Breast epithelium (tissue), 4 donors: ENCODE data around the gene TTYH3. TPM values are rescaled to one million over a fixed set of nuclear protein-coding genes. Genes with fewer than 3 reads are reported as not detected.

Source experiments
- DNase-seq, 2 donors: peaks; one replicate each; pipeline ENCODE4 v3.0.0-alpha.2; 2019; ENCODE audit warnings: low spot score in 2 of 2
- H3K27ac ChIP-seq, 2 donors: fragments of 200-600 bp; sonication (generic) in 1 of 2; one replicate each; pipeline ENCODE4 v1.5.1; 2016 to 2019; ENCODE audit warnings: mild to moderate bottlenecking in 1 of 2
- H3K27me3 ChIP-seq, 2 donors: fragments of 200-600 bp; sonication (generic) in 1 of 2; one replicate each; pipeline versions ENCODE4 v1.5.1 to v1.6.0; 2017 to 2019; ENCODE audit warnings: control low read depth in 1 of 2, mild to moderate bottlenecking in 1 of 2
- H3K36me3 ChIP-seq: fragments of 200-600 bp; one replicate; pipeline ENCODE4 v1.5.1; 2019
- H3K4me1 ChIP-seq, 2 donors: fragments of 200-600 bp; sonication (generic); one replicate each; pipeline ENCODE4 v1.5.1; 2016 to 2019; ENCODE audit warnings: control low read depth in 1 of 2
- H3K4me3 ChIP-seq, 3 donors: fragments of 200-600 bp; sonication (generic); 1 replicate in 2 of 3; 2 replicates in 1 of 3; pipeline ENCODE4 v1.5.1; 2016 to 2019; ENCODE audit warnings: mild to moderate bottlenecking in 3 of 3, moderate library complexity in 2 of 3
- H3K9me3 ChIP-seq, 2 donors: fragments of 200-600 bp; sonication (generic) in 1 of 2; one replicate each; pipeline ENCODE4 v1.5.1; 2016 to 2019; ENCODE audit warnings: control low read depth in 1 of 2
- CTCF ChIP-seq, 3 donors: fragments of 450-650 bp; IDR thresholded peaks; one replicate each; pipeline ENCODE4 v1.5.1; 2016 to 2017; ENCODE audit warnings: antibody characterized with exemption in 3 of 3, mild to moderate bottlenecking in 3 of 3, moderate library complexity in 3 of 3
- POLR2A ChIP-seq: fragments of 450-650 bp; IDR thresholded peaks from one replicate; pipeline ENCODE4 v1.6.1; 2016; ENCODE audit warnings: antibody characterized with exemption, mild to moderate bottlenecking, moderate library complexity
- POLR2AphosphoS5 ChIP-seq, 3 donors: sonication (generic); formaldehyde crosslinking; IDR thresholded peaks; one replicate each; pipeline ENCODE4 v1.6.1; 2017; ENCODE audit warnings: antibody characterized with exemption in 3 of 3
- intact Hi-C: fragments of 100-400 bp; cut with DNase I; formaldehyde crosslinking; loops from one replicate; pipeline ENCODE4 v1.15.1; 2023; ENCODE audit warnings: low total_unique reads
- total RNA-seq, 3 donors: library from RNA; depleted of rRNA; stranded (reverse); fragments of >200 nt; gene quantifications; one replicate each; pipeline ENCODE4 v1.1.0, GENCODE V29; 2016

The TTYH3 gene
- total RNA-seq, 3 donors from 2014 or later, result 11.6 to 17.9 (median 17.4) TPM

DNA sequence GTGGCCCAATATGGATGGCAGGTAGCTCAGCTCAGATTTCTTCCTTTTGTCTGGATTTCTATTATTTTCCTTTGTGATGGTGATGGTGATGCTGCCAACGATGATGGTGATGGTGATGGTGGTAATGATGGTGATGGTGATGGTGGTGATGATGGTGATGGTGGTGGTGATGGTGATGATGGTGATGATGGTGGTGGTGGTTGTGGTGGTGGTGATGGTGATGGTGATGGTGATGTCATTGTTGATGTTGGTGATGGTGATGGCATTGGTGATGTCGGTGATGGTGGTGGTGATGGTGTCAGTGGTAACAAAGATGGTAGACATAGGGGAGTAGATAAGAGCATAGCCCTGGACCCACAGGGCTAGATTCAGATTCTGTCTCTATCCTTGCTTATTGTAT, 25.4 kb downstream of the TTYH3 start:
- Histone ChIP-seq H3K36me3 (no peaks in the 10 kb centered on the region), H3K27ac (no peak overlapping the region), H3K9me3 (no peaks in the 10 kb centered on the region), H3K27me3 (no peaks in the 10 kb centered on the region), H3K4me3 (no peak overlapping the region), H3K4me1 (no peaks in the 10 kb centered on the region)
- TF ChIP-seq POLR2A, result no peak
- TF ChIP-seq POLR2AphosphoS5 (IDR thresholded peaks at IDR 0.05), result no peak
- TF ChIP-seq CTCF (IDR thresholded peaks at IDR 0.05), result no peak
- no peak for DNase-seq
- intact Hi-C loops, result no loop called here

GRCh38 chr7:2657920-2658671, 26.3 kb downstream of the TTYH3 start:
- Histone ChIP-seq H3K27ac (no peak overlapping the region), H3K27me3 (no peaks in the 10 kb centered on the region), H3K4me3 (no peak overlapping the region), H3K36me3 (no peaks in the 10 kb centered on the region), H3K9me3 (no peaks in the 10 kb centered on the region), H3K4me1 (no peaks in the 10 kb centered on the region)
- no peak for DNase-seq
- intact Hi-C loops, result no loop called here
- TF ChIP-seq POLR2A, result no peak
- TF ChIP-seq POLR2AphosphoS5 (IDR thresholded peaks at IDR 0.05), result no peak
- TF ChIP-seq CTCF (IDR thresholded peaks at IDR 0.05), result no peak

- H3K4me3 ChIP-seq, result no peak overlapping the region
- intact Hi-C loops, result no loop called here
- no peak overlapping the region for H3K27ac ChIP-seq
- no peaks in the 10 kb centered on the region for H3K4me1 ChIP-seq
- no peaks in the 10 kb centered on the region for H3K36me3 ChIP-seq
- H3K9me3 ChIP-seq, result no peaks in the 10 kb centered on the region
- H3K27me3 ChIP-seq, result no peaks in the 10 kb centered on the region
- DNase-seq, result no peak
- TF ChIP-seq POLR2A, result no peak
- TF ChIP-seq CTCF (IDR thresholded peaks at IDR 0.05), result no peak
Measured at GRCh38 chr7:2658941-2659340, 27.2 kb downstream of the TTYH3 start.

- no peaks in the 10 kb centered on the region for H3K27me3 ChIP-seq
- H3K9me3 ChIP-seq, result no peaks in the 10 kb centered on the region
- DNase-seq, result no peak
- intact Hi-C loops, result no loop called here
- H3K4me3 ChIP-seq, result no peak overlapping the region
- TF ChIP-seq POLR2AphosphoS5 (IDR thresholded peaks at IDR 0.05) (no peak), CTCF (IDR thresholded peaks at IDR 0.05) (no peak)
- no peak overlapping the region for H3K27ac ChIP-seq
- H3K4me1 ChIP-seq, result no peaks in the 10 kb centered on the region
- H3K36me3 ChIP-seq, result no peaks in the 10 kb centered on the region
Measured at GRCh38 chr7:2659556-2660358, 28.0 kb downstream of the TTYH3 start.

DNA sequence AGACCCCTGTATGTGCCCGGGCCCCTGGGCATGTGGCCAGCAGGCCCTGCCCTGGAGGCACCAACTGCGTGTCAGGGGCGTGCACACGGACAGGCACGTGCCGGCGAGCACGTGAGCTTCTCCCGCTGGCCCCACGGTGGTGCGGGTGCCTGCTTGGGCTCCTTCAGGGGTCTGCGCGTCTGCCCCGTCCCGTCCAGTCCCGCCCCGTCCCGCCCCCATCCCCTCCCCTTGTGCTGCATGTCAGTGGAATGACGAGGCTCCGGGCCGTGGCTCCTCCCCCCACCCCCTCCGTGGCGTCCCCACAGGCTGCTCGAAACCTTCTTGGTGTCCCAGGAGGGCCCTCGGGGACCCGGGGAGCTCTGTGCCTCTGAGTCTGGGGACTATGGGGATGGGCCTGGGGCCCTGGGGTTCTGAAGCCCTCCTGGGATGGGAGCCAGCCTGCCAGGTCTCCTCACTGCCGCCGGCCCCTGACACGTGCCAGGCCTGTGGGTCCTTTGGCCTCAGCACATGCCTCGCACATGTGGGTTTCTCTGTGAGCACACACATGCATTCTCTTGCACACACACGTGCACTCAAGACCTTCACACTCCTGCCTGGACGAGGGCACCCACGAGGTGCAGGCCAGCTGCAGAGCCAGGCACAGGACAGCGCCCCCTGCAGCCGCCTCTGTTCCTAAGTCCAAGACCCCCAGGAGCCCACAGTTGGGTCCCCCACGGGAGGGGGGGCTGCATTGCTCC, 28.7 kb downstream of the TTYH3 start:
- TF ChIP-seq POLR2A, result no peak
- no peak for TF ChIP-seq POLR2AphosphoS5 (IDR thresholded peaks at IDR 0.05)
- no peak for TF ChIP-seq CTCF (IDR thresholded peaks at IDR 0.05)
- H3K4me3 ChIP-seq, result no peak overlapping the region
- no peaks in the 10 kb centered on the region for H3K27me3 ChIP-seq
- no peaks in the 10 kb centered on the region for H3K4me1 ChIP-seq
- intact Hi-C loops, result no loop called here
- H3K36me3 ChIP-seq, result no peaks in the 10 kb centered on the region
- no peak overlapping the region for H3K27ac ChIP-seq
- H3K9me3 ChIP-seq, result no peaks in the 10 kb centered on the region
- DNase-seq, result no peak
